ENCODE results near the gene RASGRP3.
A peak's percentile ranks its signal among the peaks of the same experiment; 100 is the strongest.

The RASGRP3 gene

DNA sequence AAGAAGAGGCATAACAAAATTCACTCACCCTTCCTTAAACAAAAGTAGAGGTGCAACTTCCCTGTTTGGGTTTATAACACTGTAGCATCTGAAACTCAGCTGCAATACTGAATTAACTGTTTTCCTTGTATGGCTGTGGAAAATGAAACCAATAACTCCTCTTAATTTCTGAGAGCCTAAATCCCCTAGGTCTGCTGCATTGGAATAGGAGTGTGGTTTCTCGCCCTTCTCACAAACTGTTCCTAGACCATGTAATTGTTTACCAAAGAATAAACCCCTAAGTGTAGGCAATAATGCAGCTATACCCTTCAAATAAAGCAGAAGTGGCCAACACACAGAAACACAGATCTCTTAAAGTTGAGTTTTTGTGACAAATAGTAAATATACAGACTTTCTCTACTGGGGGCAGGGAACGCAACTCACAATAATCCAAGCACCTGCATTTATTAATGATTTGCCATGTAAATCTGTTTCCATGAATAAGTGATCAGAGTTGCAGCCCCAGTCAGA lies 52.0 kb downstream of the RASGRP3 start:
- DNase-seq: no peak

DNA sequence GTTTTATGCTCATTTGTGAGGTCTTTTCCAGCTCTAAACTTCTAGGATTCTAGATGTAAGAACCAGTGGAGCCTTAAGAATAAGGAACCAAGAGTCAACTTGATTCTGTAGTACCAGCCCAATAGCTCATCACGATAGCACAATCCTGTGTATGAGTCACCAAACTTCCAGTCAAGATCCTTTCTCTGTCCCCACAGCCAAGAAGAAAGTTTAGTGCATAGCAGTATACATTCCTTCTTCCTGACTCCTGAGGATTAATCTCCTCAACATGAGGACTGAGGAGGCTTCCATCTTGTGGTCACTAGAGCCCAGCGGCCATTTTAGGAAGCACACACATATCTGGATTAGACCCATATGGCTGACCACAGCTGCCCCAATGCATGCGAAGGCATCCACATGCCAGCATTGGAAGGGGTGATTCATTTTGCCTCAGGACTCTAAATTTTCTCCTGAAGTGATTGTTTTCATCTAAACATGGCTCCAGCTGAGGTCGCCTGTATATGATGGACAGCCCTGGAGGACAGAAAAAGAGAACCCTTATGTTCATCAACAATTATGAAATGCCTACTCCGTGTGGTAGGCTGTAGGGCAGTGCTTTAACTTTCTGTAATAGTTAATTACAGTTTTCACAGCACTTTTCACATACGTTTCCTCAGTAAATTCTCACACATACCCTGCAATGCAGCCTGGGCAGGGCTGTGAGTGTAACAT lies 53.5 kb downstream of the RASGRP3 start:
- no peak for DNase-seq

DNA sequence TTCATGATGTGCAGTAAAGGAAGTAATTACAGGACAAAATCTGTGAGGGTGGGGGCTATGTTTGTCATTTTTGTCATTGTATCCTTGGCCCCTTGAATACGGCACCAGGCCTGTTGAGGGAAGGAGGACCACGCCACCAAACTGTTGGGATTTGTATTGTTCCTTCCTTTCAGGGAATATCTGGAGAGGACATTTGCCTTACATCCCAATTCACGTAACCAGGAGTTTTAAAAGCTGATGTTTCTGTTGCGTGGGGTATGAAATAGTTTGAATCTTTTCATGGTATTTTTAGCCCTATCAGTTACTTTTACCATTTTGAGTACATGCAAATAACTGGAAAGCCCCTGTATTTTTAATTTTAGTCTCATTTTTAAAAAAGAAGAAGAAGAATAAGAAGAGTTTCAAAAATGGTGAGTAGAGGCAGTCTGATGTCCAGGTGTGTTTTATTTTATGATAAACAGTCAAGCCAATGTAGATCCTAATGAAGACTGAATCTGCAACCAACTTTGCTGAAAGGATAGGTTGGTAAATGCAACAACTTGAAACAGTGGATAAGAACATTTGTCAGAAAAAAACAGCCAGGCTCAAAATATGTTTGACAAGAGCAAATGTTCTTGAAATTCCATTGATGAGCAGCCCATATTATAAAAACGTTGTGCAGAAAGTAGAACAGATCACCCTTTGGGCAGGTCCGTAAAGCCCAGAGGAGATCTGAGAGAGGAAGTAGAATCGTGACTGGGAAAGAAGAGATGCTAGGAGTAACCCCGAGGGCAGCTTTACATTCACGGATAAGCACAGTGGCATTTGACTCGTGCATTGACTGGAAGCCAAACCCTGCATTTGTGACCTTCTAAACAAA lies 54.5 kb downstream of the RASGRP3 start:
- DNase-seq: no peak

DNA sequence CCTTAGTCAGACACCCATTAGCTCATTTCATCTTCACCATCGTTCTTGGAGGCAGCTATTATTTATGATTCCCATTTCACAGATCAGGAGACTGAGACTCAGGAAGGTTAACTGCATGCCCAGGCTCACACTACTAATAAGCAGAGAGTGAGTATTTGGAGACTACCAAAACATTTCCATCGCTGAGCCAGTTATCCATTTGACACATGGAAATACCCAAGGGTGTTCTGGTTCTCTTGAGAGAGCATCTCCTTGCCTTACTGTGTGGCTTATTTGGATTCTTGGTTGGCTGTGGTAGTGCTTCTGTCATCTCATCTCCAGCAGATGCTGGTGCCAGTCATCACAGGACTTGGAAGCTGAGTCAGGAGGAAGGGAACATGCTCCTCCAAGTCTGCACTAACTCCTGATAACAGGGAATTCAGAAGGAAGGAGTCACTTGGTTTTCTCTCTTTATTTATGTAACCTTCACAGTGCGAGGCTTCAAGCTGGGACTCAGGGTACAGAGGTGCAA lies 55.2 kb downstream of the RASGRP3 start:
- DNase-seq: no peak

DNA sequence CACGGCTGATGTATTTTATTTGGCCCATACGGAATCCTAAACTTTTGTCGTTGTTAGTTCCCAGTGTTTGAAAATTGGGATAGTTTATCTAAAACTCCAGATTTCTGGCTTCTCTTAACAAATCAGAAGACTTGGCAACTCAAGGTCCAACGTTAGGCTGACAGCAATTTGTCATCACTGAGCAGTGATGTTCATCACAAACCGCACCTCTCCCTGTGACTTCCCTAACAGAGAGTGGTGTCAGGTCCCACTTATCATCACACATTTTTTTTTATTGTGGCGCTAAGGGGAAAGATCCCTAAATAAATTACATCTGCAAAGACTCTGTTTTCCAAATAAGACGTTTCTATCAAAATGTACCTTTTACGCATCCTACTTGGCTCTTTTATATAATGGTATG lies 55.7 kb downstream of the RASGRP3 start:
- no peak for DNase-seq

DNA sequence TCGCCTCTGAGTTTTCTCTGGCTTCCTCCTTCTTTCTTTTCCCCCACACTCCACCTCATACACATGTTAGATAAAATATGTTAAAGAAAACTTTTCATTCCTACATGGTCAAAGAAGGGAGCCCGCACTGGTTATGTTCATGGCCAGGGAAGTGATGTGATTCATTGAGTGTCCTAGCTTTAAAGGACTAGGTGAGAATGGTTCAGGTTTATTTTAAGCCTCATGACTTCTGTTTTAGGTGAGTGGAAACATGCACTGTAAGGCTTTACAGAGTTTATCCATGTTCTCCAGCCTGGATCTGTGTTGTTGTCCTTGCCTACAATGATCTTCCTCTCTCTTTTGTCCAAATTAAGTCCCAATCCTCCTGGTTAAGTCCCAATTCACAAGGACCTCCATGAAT lies 56.5 kb downstream of the RASGRP3 start:
- no peak for DNase-seq

DNA sequence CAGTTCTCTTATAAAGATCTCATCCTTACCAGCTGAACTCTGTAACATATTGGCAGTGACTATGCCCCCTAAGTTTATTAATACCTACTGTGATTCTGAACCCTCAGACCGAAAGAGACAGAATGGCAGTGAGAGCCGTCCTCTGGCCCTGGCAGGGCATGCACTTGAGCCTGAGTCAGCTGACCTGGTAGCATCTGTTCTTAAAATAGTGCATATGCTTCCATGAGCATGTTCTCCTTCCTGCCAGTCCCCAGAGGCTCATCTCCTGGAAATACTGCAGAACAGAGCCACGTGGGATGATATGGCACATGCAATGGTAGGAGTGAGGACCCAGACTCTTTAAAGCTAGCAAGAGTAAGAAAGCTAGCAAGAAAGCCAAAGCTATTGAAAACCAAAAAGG lies 59.0 kb downstream of the RASGRP3 start:
- no peak for DNase-seq

DNA sequence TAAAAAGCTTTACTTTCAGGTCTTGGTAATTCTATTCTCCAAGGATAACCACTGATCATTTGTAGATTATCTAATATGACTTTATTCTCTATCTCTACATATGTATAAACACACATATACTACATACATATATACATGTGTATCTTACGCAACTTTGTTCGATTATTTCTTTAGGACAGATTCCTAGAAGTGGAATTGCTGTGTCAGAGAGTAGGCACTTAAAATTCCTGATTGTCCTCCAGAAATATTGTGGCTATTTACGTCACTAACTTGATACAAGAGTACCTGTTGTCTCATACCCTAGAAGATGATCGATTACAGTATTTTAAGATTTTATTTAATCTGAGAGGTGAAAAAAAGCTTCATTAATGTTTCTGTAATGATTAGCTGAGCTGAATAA lies 64.8 kb downstream of the RASGRP3 start:
- no peak for DNase-seq

DNA sequence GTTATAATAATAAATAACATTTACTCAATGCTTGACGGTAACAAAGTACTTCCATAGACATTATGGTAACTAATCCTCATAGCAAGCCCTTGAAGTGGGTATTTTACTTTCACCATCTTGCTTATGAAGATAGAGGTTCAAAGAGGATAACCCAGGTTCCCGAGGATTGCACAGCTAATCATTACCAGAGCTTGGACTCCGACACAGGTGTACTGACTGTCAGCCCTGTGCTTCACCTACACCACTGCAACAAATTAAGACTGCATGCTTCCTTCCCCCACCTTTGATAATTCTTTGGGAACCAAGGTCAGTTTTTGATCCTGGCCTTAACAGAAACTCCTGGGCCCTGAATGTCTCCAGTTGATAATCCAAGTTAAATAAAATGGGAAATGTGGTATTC lies 73.8 kb downstream of the RASGRP3 start:
- no peak for DNase-seq

DNA sequence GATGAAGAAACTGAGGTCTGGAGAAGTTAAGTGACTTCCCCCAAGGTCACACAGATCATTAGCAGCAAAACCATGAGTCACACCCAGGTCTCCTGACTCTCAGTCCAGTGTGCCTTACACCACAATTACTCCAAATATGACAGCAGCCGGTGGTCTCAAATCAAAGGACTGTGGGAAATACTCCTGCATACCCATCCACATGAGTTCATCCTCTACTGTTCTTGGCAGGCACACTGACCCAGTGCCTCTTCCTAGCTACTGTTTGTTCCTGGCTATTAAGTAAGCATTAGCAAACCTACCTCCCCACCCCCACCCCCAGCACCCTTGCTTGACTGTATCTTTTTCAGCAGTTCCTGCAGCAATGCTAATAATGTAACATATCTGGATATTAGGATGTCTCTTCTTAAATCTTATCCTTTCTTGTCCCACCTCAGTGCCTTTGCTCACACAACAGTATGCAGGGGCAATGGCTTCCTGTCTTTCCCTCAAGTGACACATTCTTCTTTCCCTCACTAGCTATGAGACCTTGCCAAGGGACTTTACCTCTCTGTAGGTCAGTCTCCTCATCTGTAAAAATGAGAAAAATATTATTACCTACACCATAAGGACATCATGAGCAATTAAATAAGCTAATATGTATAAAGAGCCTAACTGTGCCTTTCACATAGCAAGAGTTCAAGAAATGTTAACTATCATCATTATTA lies 76.5 kb downstream of the RASGRP3 start:
- no peak for DNase-seq

DNA sequence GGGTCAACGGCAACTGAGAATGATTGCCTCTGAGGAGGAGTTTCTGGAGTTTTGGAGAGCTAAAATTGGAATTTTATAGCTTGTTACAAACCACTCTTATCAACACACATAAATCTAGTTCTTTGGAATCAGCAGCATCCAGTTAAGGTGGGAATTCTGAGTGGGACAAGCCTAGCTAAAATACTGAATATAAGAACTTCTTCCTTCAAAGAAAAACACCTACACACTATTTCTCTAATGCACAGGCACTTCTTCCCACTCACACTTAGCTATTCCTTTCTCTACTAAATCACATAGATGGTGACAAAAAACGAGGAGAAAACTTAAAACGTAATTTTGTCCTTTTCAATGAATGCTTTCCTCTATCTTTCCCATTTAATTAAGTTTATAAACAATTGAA lies 79.2 kb downstream of the RASGRP3 start:
- no peak for DNase-seq

DNA sequence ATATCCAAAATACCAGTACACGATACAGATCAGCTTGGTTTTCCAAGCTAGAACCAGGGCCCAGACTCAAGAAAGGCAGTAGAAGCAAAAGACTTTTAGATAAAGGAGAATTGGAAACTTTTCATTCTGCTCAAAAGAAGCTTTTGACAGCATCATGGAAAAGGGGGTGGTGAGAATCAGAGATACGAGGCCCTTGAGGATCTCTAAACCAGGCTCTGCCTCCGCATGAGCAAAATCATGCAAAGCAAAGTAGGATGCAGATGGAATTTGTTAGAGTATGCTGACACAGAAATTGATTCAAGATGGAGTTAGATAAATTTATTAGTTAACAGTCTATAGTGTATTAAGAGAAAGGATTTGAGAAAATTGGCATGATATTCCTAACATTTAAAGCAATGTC lies 82.9 kb downstream of the RASGRP3 start:
- DNase-seq: no peak

DNA sequence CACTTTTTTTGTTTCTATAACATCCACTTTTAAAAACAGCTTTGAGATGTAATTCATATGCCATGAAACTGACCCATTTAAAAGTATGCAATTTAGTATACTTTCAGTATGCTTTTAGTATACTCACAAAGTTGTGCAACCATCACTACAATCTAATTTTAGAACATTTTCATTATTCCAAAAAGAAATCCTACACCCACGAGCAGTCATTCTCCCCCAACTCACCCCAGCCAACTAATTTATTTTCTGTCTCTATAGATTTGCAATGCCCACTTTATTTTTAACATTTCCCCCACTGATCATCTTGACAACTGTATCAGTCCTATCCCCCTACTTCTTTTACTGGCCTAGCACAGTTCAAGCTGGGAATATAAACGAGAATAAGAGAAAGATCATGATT lies 83.6 kb downstream of the RASGRP3 start:
- no peak for DNase-seq

DNA sequence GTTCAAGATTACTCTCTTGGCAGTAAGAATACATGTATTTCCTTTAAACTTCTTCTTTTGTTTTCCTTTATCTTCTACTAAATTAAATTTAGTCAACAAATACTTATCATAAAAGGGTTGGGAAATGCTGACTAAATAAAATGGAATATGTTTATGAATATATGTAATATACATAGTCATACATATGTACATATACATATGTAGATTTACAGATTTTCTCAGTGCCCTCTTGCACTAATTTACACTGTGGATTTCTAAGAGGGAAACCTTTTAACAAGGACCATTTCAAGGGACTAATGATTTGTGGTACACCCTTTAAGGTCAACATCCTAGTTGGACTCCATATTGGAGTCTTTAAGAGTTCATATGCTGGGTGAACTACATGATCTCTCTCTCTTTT lies 85.4 kb downstream of the RASGRP3 start:
- no peak for DNase-seq

DNA sequence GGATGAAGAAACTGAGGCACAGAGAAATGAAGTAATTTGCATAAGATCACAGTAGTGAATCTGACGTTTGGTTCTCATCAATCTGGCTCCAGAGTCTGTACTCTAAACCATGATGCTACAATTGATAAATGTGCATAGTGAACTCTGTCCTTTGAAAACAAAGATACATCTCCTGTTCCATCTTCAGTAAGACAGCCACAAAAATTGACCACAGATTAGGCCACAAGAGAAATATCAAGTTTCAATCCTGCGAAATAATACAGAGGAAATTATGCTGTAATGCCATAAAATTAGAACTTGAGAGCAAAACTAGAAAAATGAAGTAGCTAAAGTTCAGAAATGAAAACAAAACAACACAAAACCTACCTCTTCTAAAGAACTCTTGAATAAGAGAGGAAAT lies 94.2 kb downstream of the RASGRP3 start:
- DNase-seq: no peak

DNA sequence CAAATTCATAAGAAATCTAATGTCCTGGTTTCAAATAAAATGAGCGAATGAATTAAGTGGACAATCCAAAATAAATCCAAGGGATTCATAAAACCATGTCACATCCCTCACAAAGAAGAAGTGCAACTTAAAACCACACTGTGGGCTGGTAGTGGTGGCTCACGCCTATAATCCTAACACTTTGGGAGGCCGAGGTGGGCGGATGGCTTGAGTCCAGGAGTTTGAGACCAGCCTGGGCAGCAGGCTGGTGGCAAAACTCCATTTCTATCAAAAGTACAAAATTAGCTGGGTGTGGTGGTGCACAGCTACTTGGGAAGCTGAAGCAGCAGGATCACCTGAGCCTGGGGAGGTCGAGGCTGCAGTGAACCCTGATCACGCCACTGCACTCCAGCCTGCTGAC lies 97.2 kb downstream of the RASGRP3 start:
- DNase-seq: no peak

DNA sequence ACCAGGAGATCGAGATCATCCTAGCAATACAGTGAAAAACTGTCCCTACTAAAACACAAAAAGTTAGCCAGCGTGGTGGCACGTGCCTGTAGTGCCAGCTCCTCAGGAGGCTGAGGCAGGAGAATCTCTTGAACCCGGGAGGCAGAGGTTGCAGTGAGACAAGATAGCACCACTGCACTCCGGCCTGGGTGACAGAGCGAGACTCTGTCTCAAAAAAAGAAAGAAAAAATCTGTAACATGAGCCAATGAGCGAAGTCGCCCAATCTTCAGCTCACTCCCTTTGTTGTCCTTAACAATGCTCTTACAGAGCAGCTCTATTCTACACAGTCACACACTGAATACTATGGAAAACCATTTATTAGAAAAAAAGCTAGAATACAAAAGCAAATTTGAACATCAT lies 100.6 kb downstream of the RASGRP3 start:
- DNase-seq: no peak

DNA sequence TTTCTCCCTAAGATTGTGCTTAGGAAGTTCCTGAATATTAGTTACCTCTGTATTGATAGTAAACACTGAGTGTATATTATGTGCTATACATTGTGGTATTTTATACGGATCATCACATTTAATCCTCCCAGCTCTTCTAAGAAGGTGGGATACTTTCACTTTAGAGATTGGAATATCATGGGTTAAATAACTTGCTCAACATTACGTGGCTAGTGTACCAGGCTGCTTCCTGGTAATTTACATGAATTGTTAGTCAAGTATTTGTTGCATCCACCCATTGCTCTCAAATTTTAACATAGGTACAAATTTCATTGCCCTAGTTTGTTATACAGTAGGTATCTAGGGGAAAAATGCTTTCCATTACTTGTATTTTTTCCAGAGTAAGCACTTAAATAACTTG lies 101.2 kb downstream of the RASGRP3 start:
- no peak for DNase-seq

DNA sequence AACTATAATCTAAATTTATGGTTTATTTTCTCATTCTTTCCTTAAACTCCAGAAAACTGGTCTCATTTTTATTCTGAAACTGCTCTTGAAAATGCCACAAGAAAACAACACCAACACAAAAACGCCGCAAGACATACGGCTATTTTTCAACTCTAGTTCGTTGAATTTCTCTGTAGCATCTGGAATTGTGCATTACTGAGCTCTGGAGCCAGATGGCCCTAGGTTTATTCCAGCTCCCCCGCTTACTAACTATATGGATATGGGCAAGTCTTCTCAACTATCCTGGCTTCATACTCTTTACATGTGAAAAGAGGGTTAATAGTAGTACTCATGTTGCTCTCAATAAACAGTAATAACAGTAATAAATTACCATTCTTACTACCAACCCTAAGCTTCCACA lies 102.8 kb downstream of the RASGRP3 start:
- DNase-seq: no peak

DNA sequence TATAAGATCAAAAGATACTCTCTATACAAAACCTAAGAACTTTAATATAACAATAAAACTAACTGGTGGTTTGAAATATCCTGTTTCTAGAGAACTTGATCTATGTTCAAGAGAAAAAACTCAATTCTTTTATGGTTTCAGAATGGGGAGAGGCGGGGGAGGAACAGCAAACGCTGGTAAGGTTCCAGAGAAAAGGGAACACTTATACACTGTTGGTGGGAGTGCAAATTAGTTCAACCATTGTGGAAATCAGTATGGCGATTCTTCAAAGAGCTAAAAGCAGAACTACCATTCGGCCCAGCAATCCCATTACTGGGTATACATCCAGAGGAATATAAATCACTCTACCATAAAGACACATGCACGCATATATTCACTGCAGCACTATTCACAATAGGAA lies 105.4 kb downstream of the RASGRP3 start:
- no peak for DNase-seq

DNA sequence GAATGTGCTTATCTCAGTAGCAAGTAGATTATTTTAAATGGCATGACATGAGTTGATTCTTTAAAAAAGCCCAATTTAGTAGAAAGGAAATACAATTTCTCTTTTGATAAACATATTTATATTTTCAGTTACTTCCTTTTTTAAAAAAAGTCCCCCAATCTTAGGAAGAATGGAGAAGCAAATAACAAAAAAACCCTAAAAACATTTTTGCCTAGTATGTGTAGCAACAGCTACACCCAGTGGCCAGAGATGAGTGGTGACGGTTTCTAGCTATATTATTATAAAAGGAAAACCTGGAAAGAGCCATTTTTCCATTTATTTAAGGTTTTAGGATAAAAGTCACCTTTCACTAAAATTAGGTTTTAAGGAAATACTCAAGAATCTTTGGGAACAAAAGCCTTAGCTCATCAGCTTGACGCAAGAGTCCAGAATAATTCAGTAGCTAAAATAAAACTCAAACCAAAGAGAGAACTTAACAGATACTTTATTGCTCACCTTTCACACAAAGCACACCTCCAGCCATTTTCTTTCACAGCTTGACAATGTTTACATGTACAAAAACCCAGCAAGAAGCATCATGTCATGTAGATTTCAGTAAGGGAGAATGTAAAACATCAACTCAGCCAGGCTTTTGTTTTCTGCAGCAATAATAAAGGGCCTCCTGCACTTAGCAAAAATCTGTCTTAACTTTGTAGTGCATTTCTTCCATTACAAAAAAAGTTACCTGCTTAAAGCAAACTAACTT lies 106.9 kb downstream of the RASGRP3 start:
- DNase-seq: peak; percentile 2

DNA sequence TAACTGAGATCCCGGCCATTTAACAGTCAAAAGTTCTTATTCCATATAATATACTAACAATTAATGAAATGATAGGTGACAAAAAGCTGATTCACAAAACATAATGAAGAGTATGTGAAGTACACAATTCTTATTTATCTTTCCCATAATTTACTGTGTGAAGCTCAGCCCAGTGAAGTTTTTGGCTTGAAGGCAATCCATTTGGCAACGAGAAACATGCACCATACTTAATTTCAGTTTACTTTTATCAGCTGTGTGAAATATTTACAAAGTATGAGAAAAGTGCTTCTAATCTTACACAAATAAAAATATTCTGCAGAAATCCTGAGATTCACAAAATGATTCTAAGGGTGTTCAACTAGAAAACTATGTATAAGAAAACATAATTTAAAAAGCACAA lies 110.3 kb downstream of the RASGRP3 start:
- no peak for DNase-seq

DNA sequence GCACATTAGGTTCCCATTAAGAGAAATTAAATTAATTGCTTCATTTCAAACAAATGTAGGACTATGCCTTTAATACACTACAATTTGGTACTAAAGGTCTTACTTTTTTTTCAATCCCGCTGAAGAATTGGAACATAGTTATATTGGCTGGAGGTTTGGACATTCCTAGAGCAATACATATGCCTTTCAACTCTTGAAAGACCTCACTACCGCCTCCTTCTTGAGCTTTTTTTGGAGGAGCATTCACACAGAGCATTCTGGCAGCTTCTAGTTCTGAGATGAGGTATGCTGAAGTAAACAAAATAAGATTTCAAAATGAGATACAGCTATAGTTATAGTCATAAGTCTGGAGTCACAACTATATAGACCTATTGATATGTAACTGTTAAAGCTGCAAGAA lies 111.8 kb downstream of the RASGRP3 start:
- no peak for DNase-seq

Data from NCI-H345 (cell line).